ENCODE data around the gene ACTA2. TPM values are rescaled to one million over a fixed set of nuclear protein-coding genes. Genes with fewer than 3 reads are reported as not detected.
A peak's percentile ranks its signal among the peaks of the same experiment; 100 is the strongest.

Gene ACTA2
- total RNA-seq, 4 donors from 2014 or later: 5,887 to 9,086 (median 7,887) TPM

DNA sequence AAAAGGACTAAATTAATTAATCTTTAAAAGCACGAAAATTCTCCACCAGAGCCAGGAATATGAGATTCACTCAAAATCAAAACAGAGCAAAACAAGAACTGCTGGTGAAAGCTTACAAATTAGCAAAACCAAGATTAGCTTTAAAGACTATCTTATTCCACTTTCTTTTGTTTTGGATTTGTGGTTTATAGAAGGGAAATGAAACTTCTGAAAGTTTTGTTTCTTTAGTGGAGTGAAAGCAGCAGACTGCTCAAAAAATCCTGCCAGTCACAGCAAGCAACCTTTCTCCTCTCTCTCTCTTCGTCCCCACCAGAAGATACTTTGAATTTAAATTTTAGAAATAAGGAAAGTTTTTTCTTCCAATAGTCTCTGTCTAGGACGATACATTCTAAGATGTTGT lies 7.8 kb downstream of the ACTA2 start:
- TF ChIP-seq POLR2A (IDR thresholded peaks at IDR 0.05) (no peak), CTCF (IDR thresholded peaks at IDR 0.05) (no peak), EP300 (IDR thresholded peaks at IDR 0.05) (no peak), POLR2AphosphoS5 (IDR thresholded peaks at IDR 0.05) (no peak)
- peak overlapping the region; percentile 61 to 94 (median 82) for H3K27ac ChIP-seq
- H3K4me1 ChIP-seq: peaks cover 4 to 89% (median 33%) of the 10 kb centered on the region in 3 donors
- peak overlapping the region in 1 of 2 donors; percentile 7 for H3K4me3 ChIP-seq
- H3K27me3 ChIP-seq: no peaks in the 10 kb centered on the region
- no peaks in the 10 kb centered on the region for H3K9me3 ChIP-seq
- H3K36me3 ChIP-seq: peaks cover 31 to 89% of the 10 kb centered on the region in 2 donors
- ATAC-seq: no peak
- WGBS, 2 donors (ENCODE audit: low coverage in 1 of 2): 29% methylated on average over 3 of the region's 3 CpGs

DNA sequence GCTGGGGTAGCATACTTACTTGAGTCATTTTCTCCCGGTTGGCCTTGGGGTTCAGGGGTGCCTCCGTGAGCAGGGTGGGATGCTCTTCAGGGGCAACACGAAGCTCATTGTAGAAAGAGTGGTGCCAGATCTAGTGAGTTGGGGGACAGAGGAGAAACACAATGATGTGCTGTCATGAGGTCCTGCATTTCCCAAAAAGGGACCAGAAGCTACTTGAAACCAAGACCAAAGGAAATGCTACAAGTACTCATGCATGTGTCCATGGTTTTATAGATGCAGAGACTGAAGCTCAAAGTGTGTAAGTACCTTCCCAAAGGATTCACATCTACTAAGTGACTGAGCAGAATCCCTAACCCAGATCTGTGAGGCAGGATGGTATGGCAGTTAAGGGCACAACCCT lies 8.8 kb downstream of the ACTA2 start:
- Histone ChIP-seq H3K27ac (peak overlapping the region; percentile 61 to 94 (median 82)), H3K9me3 (no peaks in the 10 kb centered on the region), H3K4me3 (peak overlapping the region in 1 of 2 donors; percentile 7), H3K36me3 (peaks cover 34 to 98% of the 10 kb centered on the region in 2 donors), H3K4me1 (peaks cover 4 to 97% (median 33%) of the 10 kb centered on the region in 3 donors), H3K27me3 (no peaks in the 10 kb centered on the region)
- ATAC-seq: no peak
- 39% methylated on average over 3 of the region's 3 CpGs; no CpG with 5 or more reads in 1 of the 2 donors for WGBS, 2 donors (ENCODE audit: low coverage in 1 of 2)
- peak; percentile 24 for TF ChIP-seq POLR2AphosphoS5 (IDR thresholded peaks at IDR 0.05)
- no peak for TF ChIP-seq POLR2A (IDR thresholded peaks at IDR 0.05)
- no peak for TF ChIP-seq CTCF (IDR thresholded peaks at IDR 0.05)
- TF ChIP-seq EP300 (IDR thresholded peaks at IDR 0.05): no peak

- peak overlapping the region; percentile 61 to 94 (median 74) for H3K27ac ChIP-seq
- TF ChIP-seq POLR2AphosphoS5 (IDR thresholded peaks at IDR 0.05): peak; percentile 11
- no peak for TF ChIP-seq CTCF (IDR thresholded peaks at IDR 0.05)
- H3K4me3 ChIP-seq: no peak overlapping the region
- H3K36me3 ChIP-seq: peaks cover 45 to 100% of the 10 kb centered on the region in 2 donors
- no peaks in the 10 kb centered on the region for H3K9me3 ChIP-seq
- no peaks in the 10 kb centered on the region for H3K27me3 ChIP-seq
- H3K4me1 ChIP-seq: peaks cover 4 to 97% (median 26%) of the 10 kb centered on the region in 3 donors
- WGBS, 2 donors (ENCODE audit: low coverage in 1 of 2): 51 to 53% methylated on average over 3 to 6 of the region's 6 CpGs
- ATAC-seq: no peak
Observed at GRCh38 chr10:88941026-88941425, 11.5 kb downstream of the ACTA2 start.

DNA sequence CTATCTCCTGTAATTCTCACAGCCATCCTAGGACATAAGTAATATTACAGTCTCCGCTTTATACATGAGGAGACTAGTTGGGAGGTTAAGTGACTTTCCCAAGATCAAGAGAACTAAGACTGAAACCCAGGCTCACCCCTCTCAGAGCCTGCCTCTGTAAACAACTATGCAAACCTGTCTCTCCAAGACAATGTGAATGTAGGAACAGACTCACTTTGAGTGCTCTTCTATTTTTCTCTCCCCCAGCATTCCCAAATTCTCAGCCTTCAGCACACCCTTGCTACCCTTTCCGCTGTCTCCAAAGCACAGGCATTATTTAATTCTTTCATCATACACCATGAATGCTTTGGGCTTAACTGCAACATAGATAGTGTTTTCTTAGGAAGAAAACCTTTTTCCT lies 13.6 kb downstream of the ACTA2 start:
- Histone ChIP-seq H3K36me3 (peaks cover 37 to 98% of the 10 kb centered on the region in 2 donors), H3K4me3 (no peak overlapping the region), H3K27ac (peak overlapping the region; percentile 61 to 94 (median 74)), H3K27me3 (no peaks in the 10 kb centered on the region), H3K4me1 (peaks cover 8 to 89% (median 18%) of the 10 kb centered on the region in 3 donors), H3K9me3 (no peaks in the 10 kb centered on the region)
- ATAC-seq: no peak
- no peak for TF ChIP-seq CTCF (IDR thresholded peaks at IDR 0.05)
- no peak for TF ChIP-seq EP300 (IDR thresholded peaks at IDR 0.05)
- TF ChIP-seq POLR2A (IDR thresholded peaks at IDR 0.05): no peak
- TF ChIP-seq POLR2AphosphoS5 (IDR thresholded peaks at IDR 0.05): no peak
- WGBS, 2 donors (ENCODE audit: low coverage in 1 of 2): 95% methylated on average over 2 of the region's 2 CpGs; no CpG with 5 or more reads in 1 of the 2 donors

DNA sequence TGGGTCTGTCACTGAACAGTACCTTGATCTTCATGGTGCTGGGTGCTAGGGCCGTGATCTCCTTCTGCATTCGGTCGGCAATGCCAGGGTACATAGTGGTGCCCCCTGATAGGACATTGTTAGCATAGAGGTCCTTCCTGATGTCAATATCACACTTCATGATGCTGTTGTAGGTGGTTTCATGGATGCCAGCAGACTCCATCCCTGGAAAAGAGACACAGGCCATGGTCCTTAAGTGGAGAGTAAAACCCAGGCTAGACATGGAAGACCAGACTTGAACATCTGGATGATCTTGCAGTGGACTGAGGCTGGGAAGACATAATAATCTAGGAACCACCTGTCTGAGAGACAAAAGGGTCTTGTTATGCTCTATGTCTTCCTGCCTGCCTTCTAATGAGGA lies 14.5 kb downstream of the ACTA2 start:
- Histone ChIP-seq H3K36me3 (peaks cover 36 to 89% of the 10 kb centered on the region in 2 donors), H3K27ac (peak overlapping the region; percentile 82 to 94 (median 87))
- ATAC-seq: no peak

More for the DNA sequence above, 14.5 kb downstream of the ACTA2 start:
- TF ChIP-seq CTCF (IDR thresholded peaks at IDR 0.05) (no peak), POLR2AphosphoS5 (IDR thresholded peaks at IDR 0.05) (peak; percentile 54)
- H3K4me3 ChIP-seq: no peak overlapping the region
- H3K9me3 ChIP-seq: no peaks in the 10 kb centered on the region
- H3K27me3 ChIP-seq: no peaks in the 10 kb centered on the region
- H3K4me1 ChIP-seq: peaks cover 3 to 81% (median 18%) of the 10 kb centered on the region in 3 donors
- WGBS, 2 donors (ENCODE audit: low coverage in 1 of 2): no CpG with 5 or more reads among the region's 3 CpGs
